ENCODE data around the gene SLC27A4.
A peak's percentile ranks its signal among the peaks of the same experiment; 100 is the strongest.

SLC27A4 gene

DNA sequence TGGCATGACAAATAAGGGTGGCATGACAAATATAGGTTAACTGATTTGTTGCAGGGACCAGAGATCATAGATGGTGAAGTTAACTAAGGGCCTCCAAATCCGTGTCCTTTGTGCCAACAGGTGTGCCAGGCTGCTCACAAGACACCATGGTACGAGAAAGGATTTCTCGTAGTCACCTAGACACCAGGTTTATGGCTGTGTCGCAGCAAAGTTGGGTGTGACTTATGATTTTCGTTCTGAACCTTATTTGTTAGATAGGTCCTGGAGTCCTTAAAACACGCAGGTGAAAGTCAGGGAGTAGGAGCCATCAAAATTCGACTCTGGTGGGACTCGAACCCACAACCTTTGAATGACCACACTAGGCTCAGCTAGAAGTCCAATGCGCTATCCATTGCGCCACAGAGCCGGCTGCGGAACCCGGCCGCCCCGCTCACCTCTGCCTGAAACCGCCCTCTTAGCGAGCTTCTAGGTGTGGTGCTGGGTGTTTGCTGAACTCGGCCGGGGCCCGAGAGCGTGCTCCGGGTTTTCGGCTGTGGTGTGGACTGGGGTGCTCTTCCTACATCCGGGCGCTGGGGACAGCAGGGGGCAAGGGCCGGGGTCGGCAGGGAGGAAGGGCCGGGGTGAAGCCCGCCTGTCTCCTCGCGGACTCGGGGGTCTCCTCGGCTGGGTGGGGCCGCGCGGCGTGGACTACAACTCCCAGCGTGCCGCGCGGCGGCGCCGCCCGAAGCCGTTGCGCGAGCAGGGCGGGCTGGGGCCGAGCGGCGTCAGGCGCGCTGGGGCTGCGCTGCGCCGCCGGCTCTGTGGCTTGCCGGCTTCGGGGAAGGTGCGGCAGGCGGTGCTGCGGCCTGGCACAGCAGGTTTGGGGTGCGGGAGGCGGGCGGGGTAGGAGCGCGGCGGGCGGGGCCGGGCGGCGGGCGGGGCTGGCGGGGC, at the start of gene SLC27A4:
Gene SLC27A4 (plus strand): TSS at position 767 of the 930 bp plus-strand sequence. CDS start 2,606 bp downstream, outside the sequence.
- H3K4me3 ChIP-seq (ENCODE audit: low read depth, low read length), result peak within 1 kb of the TSS; percentile 69
- DNase-seq (ENCODE audit: low read depth, low spot score), result peak; percentile 77
- TF ChIP-seq, protein P1, sequence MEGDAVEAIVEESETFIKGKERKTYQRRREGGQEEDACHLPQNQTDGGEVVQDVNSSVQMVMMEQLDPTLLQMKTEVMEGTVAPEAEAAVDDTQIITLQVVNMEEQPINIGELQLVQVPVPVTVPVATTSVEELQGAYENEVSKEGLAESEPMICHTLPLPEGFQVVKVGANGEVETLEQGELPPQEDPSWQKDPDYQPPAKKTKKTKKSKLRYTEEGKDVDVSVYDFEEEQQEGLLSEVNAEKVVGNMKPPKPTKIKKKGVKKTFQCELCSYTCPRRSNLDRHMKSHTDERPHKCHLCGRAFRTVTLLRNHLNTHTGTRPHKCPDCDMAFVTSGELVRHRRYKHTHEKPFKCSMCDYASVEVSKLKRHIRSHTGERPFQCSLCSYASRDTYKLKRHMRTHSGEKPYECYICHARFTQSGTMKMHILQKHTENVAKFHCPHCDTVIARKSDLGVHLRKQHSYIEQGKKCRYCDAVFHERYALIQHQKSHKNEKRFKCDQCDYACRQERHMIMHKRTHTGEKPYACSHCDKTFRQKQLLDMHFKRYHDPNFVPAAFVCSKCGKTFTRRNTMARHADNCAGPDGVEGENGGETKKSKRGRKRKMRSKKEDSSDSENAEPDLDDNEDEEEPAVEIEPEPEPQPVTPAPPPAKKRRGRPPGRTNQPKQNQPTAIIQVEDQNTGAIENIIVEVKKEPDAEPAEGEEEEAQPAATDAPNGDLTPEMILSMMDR (IDR thresholded peaks at IDR 0.05; ENCODE audit: low read depth, low read length), result no peak
- in situ Hi-C loops (cut with HindIII; ENCODE audit: low sequenced_read_pairs), result no loop called here

- DNase-seq (ENCODE audit: low read depth, low spot score), result no peak
- TF ChIP-seq, protein P1 (IDR thresholded peaks at IDR 0.05; ENCODE audit: low read depth, low read length), result no peak
- no peak overlapping the region for H3K4me3 ChIP-seq (ENCODE audit: low read depth, low read length)
- in situ Hi-C loops (cut with HindIII; ENCODE audit: low sequenced_read_pairs), result no loop called here
Observed at GRCh38 chr9:128292009-128292408, 48.3 kb upstream of the SLC27A4 start.

DNA sequence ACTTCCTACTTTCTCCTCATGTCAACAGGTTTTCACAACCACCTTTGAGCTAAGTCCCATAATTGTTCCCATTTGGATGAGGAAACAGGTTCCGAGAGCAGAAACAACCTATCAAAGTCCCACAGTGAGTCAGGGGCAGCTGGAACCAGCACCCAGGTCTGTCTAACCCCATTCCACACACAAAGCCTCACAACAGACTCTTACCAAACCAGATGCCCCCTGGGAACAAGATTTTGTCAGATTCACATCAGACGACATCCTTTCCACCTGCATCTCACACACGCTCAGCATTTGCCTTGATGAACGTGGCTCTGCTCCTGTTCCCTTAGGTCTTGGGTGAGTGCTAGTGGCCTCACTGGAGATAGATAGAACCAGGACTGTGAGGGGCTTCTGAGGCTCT, 47.2 kb upstream of the SLC27A4 start:
- TF ChIP-seq, protein P1 (IDR thresholded peaks at IDR 0.05; ENCODE audit: low read depth, low read length), result no peak
- in situ Hi-C loops (cut with HindIII; ENCODE audit: low sequenced_read_pairs), result no loop called here
- no peak for DNase-seq (ENCODE audit: low read depth, low spot score)
- H3K4me3 ChIP-seq (ENCODE audit: low read depth, low read length), result no peak overlapping the region

DNA sequence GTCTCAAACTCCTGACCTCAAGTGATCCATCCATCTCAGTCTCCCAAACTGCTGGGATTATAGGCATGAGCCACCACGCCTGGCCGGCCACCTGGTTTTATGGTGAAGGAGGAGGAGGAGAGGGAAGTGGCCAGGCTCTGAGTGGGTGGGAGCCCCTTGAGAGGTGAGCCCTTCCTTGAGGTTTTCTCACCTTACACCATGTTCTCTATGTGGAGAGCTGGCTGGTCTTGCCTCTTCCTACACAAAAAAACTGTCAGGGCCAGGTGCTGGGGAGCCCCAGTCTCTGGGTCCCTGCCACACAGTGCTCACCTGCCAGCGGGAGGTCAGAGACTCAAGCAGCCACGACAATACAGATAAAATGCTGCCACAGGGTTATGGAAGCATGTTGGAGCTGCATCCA, 46.2 kb upstream of the SLC27A4 start:
- TF ChIP-seq, protein P1 (IDR thresholded peaks at IDR 0.05; ENCODE audit: low read depth, low read length), result no peak
- in situ Hi-C loops (cut with HindIII; ENCODE audit: low sequenced_read_pairs), result no loop called here
- no peak for DNase-seq (ENCODE audit: low read depth, low spot score)
- H3K4me3 ChIP-seq (ENCODE audit: low read depth, low read length), result no peak overlapping the region

GRCh38 chr9:128296340-128297220, 43.7 kb upstream of the SLC27A4 start:
- no peak for DNase-seq (ENCODE audit: low read depth, low spot score)
- in situ Hi-C loops (cut with HindIII; ENCODE audit: low sequenced_read_pairs), result no loop called here
- TF ChIP-seq, protein P1 (IDR thresholded peaks at IDR 0.05; ENCODE audit: low read depth, low read length), result no peak
- H3K4me3 ChIP-seq (ENCODE audit: low read depth, low read length), result no peak overlapping the region

DNA sequence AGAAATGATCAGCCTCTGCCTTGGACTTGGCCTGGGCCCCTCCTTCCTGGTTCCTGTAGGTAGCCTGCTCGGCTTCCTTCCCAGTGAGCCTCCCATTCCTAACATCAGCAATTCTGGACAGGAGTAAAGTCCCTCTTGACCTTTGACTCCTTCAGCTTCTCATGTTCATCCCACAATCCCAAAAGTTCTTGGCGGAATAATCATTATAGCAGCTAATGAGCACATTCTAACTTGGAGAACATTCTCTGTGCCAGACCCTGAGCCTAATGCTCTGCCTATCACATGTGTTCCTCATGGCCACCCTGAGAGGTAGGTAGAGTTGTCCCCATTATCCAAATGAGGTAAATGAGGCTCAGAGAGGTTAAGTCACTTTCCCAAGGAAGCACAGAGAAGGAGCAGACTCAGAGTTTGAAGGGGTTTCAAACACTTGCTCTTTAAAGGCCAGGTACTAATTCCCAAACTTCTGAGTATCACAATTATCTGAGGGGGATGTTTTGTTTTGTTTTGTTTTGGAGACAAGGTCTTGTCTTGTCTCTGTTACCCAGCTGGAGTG, 43.0 kb upstream of the SLC27A4 start:
- in situ Hi-C loops (cut with HindIII; ENCODE audit: low sequenced_read_pairs), result no loop called here

More for the DNA sequence above, 43.0 kb upstream of the SLC27A4 start:
- no peak overlapping the region for H3K4me3 ChIP-seq (ENCODE audit: low read depth, low read length)
- DNase-seq (ENCODE audit: low read depth, low spot score), result no peak
- TF ChIP-seq, protein P1 (IDR thresholded peaks at IDR 0.05; ENCODE audit: low read depth, low read length), result no peak
